ENCODE results near the gene PRKAB1.
"Not testable (repeated sequence)": the region's sequence is repeated elsewhere in the genome, so short reads cannot be mapped to it uniquely, and the experiment has no call there.

GRCh38 chr12:119658166-119658565 lies 9.8 kb upstream of the PRKAB1 start:
- not testable (repeated sequence) for TF ChIP-seq POLR2A, CTCF (IDR thresholded peaks at IDR 0.05)

Measured in adrenal gland (tissue), 5 donors.